Stimulated activated naive CD8-positive, alpha-beta T cell treated with anti-CD3 and anti-CD28 coated beads, Interleukin-15, Interleukin-2, amounts not matched to agents 100 U/mL and 50 U/mL, for 24 hours (primary cell): Measurements from ENCODE around the gene RNASEH1.

Experiments
- ATAC-seq: fragments of 150-1000 bp; cut with Tn5 transposase; one replicate; pipeline ENCODE4 v1.10.0; 2021
- DNase-seq: peaks from one replicate; pipeline ENCODE4 v3.0.0; 2021

The RNASEH1 gene, protein sequence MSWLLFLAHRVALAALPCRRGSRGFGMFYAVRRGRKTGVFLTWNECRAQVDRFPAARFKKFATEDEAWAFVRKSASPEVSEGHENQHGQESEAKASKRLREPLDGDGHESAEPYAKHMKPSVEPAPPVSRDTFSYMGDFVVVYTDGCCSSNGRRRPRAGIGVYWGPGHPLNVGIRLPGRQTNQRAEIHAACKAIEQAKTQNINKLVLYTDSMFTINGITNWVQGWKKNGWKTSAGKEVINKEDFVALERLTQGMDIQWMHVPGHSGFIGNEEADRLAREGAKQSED

DNA sequence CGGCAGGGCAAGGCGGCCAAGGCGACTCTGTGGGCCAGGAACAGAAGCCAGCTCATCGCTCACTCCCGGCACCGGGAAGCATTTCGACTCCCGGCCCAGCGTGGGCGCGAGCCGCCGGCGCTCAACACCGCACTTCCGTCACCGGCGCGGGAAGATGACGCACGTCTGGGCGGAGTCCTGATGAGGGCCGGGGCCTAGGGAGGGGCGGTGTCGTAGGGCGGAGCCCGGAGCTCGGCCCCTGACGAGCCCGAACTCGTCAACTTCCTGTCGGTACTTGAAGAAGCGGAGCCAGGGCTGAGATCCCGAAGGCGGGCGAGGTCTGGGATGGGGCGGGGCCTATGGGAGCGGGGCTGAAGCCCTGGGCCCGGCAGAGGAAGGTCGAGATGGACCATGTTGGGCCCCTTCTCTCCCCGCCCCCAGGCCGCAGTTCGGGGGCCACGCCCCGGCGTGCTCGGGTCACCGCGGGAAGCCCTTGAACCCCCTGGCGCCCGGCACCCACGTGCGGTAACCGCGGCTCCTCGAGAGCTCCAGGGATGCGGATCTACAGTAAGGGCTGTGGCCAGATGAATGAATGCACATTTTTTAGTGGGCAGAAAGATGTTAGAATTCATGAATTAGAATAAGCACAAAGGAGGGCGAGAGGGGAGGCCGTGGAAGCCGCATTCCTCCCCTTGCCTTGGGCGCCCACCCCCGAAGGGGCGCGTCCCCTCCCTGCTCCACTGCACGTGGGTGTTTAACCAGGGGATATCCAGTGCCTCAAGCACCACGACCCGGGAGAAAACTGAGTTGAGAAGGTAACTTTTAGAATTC lies at the start of gene RNASEH1:
RNASEH1 (minus strand) TSS at position 129 of the 810 bp plus-strand sequence; CDS start at position 56, 73 bp downstream.
- peak; percentile 98 for ATAC-seq

DNA sequence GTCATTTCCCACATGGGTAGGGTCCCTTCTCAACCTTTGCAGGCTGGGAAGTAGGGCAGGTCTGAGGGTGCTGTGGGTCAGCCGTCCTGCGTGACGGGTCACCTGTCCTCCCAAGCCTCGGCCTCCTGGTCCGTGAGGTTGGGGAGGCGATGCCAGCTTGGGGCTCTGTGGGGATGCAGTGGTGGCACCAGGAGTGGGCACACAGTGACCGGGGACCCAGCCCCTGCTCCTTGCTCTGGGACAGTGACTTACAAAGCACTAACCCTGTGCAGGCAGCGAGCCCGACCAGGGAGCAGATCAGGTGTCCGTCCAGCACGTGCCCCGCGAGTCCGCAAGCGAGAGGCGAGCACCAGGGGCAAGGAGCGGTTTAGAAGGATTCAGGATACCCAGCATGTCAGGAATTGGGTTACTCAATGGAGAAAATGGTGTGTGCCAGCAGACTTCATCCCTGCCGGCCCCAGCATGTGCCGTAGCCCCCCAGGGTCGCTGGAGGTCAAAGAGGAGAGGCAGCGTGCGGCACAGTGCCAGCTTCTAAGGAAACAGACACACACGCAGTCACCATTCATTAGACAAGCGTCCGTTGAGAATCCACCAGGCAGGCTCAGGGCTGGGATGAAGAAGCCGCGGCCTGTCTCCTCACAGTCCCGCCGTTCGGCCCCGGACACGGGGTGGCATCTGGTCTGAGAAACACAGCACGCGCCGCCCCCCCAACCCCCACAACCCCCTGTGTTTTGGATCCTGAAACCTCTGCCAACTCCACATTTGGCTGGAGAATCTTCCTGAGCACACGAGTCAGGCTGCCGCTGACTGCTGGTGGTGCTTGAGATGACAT lies 48.5 kb upstream of the RNASEH1 start:
- ATAC-seq, result no peak
- DNase-seq, result no peak

More for the DNA sequence above, at the start of gene RNASEH1:
- DNase-seq, result peak; percentile 100

DNA sequence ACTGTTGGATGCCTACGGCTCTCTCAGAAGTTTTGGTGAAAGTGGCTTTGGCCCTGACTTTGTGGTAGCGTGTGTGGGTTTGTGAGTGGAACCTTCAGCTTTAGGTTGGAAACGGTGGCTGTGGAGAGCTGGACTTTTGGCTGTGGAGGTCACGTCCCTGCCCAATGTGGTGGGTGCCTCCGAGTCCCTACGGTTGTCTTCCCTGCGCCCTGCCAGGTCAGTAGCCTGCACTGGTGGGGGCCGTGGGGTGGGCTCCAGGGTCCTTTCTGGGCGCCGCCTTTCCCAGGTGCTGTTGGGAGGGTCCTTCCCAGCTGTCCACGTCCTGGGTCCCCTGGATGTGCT lies 47.9 kb upstream of the RNASEH1 start:
- ATAC-seq (no peak), DNase-seq (no peak)

DNA sequence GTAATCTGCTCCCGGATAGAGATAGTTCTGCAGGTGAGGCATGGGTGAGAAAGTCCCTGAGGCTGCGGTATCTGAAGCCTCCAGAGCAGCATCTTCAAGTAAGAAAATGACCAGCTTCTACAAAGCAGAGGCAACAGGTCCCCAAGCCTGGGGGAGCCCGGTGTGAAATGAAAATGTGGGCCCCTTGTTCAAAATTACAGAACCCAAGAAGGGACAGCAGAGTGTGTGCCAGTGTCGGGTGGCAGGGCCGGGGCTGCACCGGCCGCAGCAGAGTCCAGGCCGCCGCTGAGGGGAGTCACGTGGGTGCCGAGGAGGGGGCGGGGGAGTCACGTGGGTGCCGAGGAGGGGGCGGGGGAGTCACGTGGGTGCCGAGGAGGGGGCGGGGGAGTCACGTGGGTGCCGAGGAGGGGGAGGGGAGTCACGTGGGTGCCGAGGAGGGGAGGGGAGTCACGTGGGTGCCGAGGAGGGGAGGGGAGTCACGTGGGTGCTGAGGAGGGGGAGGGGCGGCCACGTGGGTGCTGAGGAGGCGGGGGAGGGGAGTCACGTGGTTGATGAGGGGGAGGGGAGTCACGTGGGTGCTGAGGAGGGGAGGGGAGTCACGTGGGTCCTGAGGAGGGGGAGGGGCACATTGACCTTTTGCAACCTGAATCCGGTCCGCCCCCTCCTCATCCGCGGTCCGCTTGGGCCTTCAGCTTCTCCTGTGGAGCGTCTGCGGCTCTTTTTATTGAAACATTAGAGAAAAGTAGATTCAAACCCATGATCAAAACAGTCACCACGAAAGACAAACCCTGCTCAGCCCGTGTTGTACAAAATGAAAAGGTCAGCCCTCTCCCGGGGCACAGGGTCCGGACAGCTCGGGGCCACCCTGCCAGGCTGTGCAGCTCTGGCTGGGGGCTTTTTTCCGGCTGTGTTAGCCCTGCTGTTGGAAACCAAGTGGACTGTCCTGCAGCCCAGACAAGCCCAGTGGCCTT lies 47.1 kb upstream of the RNASEH1 start:
- DNase-seq, result peak; percentile 59
- ATAC-seq, result peak; percentile 29

DNA sequence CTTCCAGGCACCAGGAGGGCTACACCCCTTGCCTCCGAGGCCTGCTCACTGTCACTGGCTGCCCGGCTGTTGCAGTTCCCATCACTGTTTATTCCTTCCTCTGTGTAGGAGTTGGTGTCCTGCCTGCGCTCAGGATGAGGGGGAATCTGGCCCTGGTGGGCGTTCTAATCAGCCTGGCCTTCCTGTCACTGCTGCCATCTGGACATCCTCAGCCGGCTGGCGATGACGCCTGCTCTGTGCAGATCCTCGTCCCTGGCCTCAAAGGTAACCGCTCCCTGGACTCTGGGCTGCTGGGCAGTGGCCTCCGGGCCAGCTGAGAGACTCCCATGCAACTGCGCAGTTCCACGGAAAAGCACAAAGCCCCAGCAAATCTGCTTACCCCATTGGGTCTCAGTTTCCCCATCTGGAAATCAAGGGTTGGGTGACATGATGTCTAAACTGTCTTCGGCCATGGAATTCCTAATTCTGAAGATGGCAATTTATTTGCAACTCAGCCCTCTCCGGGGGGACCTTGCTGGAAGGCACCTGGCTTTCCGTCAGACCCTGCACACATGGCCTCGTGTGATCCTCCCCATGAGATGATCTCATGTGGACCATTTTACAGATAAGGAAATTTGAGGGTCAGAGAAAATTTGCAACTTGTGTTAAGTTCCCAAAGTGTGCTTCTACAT lies 46.2 kb upstream of the RNASEH1 start:
- ATAC-seq (no peak), DNase-seq (no peak)

DNA sequence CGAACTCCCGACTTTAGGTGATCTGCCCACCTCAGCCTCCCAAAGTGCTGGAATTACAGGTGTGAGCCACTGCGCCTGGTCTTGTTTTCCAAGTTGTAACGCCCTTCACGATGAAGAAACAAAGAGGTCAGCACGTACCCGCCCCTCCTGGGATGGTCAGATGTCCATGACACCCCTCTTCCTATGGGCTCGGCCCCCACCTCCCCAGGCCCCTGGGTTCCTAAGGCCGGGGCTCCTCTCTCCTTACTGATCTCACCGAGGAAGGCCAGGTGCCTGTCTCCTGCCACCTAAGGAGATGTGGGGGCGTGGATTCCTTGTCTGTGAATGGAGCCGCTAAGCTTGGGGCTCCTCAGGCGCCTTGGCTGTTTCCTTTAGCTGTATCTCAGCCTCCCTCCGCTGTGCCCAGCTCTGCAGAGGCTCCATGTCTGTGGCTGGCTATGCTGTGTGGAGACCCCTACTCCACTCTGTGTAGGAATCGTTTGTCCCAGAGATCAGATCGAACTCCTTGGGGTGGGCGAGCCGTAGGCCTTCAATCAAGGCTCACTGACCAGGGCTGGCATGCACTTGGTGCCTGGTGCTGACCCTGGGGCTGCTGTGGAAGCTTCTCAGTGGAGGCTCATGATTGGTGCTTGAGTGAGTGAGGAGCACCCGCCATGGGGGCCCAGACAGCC lies 45.5 kb upstream of the RNASEH1 start:
- no peak for ATAC-seq

DNA sequence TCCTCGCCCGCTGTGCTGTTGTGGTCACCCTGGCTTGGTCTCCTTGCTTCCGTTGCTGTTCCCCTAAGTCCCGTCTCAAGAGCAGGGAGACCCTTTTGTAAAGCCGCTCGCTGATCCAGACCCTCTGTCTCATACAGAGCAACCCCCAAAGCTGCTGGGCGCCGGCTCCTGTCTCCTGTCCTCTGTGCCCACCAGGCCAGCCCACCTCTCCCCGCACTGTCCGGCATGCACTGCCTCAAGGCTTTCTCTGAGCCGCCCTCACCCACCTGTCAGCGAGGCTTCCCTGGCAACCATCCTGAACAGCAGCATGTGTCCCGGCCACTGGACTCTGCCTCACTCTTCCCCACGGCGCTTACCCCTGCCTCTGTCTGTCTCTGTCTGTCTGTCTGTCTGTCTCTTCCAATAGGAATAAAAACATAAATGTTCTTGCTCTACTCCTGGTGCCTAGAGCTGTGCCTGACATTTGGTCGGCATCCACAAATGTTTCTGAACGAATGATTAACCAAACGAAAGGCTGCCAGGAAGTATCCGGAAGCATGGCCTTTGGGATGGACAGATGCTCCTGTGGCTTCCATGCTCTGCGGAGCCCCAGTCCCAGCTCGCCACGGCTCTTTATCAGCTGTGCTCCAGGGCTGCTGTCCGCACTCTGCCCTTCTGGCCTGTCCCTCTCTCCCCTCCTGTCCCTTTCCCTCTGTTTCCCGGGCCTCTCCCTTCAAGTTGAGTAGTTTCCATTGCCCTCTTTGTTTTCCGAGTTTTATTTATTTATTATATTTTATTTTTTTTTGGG lies 44.6 kb upstream of the RNASEH1 start:
- peak; percentile 7 for ATAC-seq

More for the DNA sequence above, 45.5 kb upstream of the RNASEH1 start:
- no peak for DNase-seq

DNA sequence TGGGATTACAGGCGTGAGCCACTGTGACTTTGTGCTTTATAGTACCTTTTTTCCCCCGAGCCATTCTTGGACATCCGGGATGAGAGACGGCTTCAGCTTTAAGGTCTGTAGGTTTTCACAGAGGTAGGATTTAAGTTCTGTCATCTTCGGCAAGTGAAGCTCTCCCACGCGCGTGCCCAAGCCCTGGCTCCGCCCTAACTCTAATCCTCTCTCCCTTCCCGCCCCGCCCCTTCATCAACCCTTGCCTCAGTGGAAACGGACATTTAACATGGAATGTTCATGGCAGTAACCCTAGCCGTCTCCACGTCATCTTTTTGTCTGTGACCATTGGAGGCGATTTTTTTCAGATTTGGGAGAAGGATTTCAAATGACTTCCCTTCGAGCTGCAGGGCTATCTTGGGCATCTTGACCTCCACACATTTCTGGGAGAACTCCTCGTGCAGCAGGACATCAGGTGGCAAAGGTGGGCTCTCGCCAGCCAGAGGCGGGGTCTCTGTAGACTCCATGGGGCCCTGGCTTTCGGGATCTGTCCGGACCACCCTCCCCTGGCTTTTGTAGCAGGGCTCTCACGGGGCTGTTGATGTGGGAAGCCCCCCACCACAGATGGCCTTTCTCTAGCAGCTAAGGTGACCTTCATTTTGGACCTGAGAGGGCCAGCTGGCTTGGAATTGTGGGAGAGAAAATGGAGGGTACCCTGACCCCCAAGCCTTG lies 43.6 kb upstream of the RNASEH1 start:
- ATAC-seq, result no peak
- DNase-seq, result no peak

More for the DNA sequence above, 44.6 kb upstream of the RNASEH1 start:
- no peak for DNase-seq

DNA sequence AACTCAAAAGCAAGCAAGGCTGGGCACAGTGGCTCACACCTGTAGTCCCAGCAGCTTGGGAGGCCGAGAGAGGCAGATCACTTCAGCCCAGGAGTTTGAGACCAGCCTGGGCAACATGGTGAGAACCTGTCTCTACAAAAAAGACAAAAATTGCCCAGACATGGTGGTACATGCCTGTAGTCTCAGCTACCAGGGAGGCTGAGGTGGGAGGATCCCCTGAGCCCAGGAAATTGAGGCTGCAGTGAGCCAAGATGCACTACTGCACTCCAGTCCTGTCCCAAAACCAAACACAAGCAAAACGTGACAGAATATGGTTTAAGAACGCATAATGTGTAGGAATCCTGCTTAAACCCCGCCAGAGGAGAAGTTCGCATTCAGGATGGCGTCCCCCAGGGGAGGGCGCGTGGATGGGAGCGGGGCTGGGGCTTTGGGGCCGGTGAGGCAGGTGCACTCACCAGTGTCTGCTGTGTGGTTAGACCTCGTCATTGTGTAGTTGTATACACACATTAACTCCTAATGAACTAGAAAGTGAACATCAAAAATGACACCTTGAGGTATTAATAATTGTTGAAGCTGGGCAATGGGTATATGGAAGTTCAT lies 42.2 kb upstream of the RNASEH1 start:
- DNase-seq, result no peak
- ATAC-seq, result no peak

DNA sequence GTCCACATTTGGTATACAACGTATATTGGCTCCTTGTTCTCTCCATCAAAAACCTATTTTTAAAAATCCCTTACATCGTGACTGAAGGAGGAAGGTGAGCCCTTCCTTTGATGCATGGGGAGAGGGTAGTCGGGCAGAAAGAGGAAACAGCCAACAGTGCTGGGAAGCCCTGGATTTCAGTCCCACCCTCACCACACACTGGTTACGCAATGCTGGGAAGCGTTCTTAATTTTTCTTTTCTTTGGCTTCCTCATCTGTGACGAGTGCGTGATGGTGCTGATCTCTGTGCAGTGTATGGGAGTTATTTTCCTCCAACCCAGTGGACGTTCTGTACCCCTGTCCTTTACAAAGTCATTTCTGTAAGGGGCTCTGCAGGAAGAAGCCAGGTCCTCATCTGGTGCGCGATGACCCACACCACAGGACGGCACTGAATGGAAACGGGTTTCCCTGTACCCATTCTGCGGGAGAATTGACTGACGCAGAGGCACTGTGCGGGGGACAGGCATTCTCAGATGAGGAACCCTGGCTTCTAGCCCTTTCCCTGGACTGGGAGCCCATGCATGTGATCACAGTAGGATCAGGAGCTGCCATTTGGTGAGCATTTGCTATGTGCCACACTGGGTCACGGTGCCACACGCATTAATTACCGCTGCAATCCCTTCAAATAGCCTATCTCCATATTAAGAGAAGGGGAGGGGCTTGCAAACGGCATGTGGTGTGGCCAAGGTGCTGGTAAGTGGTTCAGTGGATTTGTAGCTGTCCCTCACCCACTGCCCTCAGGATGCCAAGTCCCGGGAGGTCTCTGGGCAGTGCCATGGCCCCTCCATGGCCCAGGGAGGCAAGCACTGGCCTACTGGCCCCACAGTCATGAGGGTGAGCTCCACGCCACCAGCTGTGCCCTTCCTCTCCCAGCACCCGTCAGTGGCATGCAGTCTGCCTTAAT lies 41.0 kb upstream of the RNASEH1 start:
- DNase-seq (no peak), ATAC-seq (no peak)

DNA sequence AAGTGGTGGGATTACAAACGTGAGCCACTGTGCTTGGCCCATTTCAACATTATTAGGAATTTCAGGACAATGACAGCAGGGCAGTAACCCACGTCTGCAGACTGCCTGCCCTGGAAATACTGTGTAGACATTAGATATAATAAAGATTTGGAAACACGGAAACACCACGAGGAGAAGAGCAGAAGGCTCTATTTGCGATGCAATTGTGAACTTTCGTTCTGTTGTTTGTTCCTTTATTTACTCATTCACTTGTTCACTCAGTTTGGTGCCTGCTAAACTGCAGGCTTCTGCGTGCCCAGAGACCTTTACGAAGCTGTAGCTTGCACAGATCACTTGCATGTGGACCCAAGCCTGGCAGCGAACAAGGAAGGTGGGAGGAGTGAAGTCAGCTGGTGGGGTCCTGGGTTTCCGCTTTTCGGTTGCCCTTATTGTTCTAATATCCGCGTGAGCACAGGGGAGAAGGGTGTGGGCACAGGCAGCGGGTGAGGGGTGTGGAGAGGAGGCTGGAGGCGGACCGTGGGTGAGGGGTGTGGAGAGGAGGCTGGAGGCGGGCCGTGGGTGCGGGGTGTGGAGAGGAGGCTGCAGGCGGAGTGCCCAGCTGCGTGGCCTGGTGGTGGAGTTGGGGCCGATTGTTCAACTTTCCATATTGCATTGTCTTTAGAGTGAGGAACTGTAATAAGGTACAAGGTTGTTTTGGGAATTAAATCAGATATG lies 40.2 kb upstream of the RNASEH1 start:
- DNase-seq, result no peak
- ATAC-seq, result no peak

DNA sequence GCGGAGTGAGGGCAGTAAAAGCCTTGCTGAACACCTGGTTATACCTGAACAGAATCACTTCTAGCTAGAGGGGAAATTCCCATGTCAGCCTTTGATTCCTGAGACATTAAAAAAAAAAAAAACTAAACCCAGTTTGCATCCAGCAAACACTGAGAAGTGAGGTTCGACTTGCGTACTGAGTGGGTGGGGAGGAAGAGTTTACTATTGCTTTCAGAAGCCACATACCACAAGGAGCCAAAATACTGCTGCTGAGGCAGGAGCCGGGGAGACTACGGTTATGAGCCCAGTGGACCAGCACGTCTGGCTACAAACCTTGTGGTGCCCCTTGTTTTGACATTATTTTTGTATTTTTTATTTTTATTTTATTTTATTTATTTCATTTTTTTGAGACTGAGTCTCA lies 39.4 kb upstream of the RNASEH1 start:
- DNase-seq, result peak; percentile 22
- ATAC-seq, result peak; percentile 63

DNA sequence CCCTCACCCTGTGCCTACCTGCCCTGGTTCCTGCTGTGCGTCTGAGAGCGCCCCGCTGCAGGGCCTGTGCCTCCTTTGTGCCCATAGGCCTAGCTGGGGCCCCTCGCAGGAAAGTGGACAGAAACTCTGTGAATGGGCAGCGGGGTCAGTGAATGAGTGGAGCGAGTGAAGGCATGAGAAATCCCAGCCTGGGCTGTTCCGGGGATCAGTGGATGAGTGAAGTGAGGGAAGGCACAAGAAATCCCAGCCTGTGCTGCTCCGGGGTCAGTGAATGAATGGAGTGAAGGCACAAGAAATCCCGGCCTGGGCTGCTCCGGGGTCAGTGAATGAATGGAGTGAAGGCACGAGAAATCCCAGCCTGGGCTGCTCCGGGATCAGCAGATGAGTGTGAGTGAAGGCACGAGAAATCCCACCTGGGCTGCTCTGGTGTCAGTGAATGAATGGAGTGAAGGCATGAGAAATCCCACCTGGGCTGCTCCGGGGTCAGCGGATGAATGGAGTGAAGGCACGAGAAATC lies 38.8 kb upstream of the RNASEH1 start:
- DNase-seq, result no peak
- no peak for ATAC-seq

DNA sequence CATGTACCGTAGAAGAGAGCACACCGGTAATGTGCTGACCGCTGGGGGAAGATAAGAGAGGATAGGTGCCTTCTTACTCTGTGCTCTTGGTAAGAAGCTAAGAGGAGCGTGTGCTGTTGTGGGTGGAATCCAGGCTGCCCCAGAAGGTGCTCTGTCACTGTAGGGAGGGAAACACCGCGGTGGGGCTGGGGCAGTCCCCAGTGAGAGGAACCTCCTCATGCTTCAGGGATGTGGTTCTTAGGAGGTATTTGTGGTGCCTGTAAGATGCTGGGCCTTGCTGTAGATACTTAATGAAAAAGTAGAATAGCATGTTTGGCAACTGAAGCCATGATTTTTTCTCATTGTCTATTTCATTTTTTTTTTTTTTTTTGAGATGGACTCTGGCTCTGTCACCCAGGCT lies 37.9 kb upstream of the RNASEH1 start:
- ATAC-seq (peak; percentile 97), DNase-seq (peak; percentile 71)

DNA sequence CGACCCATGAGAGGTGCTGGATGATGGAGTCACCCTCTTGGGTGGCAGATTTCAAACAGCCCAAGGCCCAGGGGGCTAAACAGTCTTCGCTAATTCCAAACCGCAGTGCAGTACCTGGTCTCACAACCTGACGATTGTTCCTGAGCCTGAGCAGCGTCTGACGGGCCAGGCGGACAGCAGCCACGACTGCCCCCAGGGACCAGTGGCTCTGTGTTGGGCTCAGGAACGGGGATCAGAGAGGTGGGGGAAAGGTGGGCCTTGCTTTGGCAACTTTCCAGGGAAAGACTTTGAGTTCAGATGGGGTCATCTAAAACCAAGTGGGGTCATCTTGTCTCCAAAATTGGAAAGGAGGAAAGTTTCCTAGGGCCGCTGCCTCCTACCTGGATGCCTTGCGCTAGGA lies 37.3 kb upstream of the RNASEH1 start:
- ATAC-seq, result no peak
- DNase-seq, result no peak
